ENCODE results near the gene PERM1. TPM values are rescaled to one million over a fixed set of nuclear protein-coding genes. Genes with fewer than 3 reads are reported as not detected.

PERM1 gene
- total and polyA plus RNA-seq, 2 of the 8 experiments (the other 6 are each of a cell fraction or from before 2014, with no cell fraction given), result not detected

- H2AK5ac ChIP-seq (ENCODE audit: low read depth, low read length), result 0 out of 2 replicates have a peak overlapping the region, but pooled peaks have one; percentile 2
- POLR2A ChIA-PET (ENCODE audit: partially characterized antibody), result no interaction called here
- CTCF ChIA-PET (ENCODE audit: partially characterized antibody), result interaction anchor here (1.3 to 7.0 kb wide), 3 partner anchors 14 to 65 kb away, joined by 4 to 53 read pairs (median 5); partner anchors contain the start of gene PERM1
- H3K4ac ChIP-seq (replicated peaks; ENCODE audit: insufficient read length, low read depth, low read length), result no peak overlapping the region
- H4K20me1 ChIP-seq (replicated peaks in 1 of 2; ENCODE audit: control insufficient read depth in 1 of 2, insufficient read depth in 2 of 2, low read length in 2 of 2), result peaks cover 0 to 26% of the 10 kb centered on the region in 2 experiments
- H2BK20ac ChIP-seq (ENCODE audit: low read length), result no peak overlapping the region
- no peak for FAIRE-seq
- H2BK120ac ChIP-seq (replicated peaks; ENCODE audit: low read depth, low read length), result no peak overlapping the region
- H2BK12ac ChIP-seq (ENCODE audit: low read depth, low read length), result peak overlapping the region; percentile 22; the same call in 1 of the 2 replicates
- no peak overlapping the region for H2BK5ac ChIP-seq (ENCODE audit: low read depth, low read length)
- H3K4me2 ChIP-seq (ENCODE audit: insufficient read depth in 1 of 2, low read depth in 2 of 2, low read length in 2 of 2), result no peak overlapping the region; a peak in 1 of 4 replicates
- no peak overlapping the region for H3K56ac ChIP-seq (replicated peaks; ENCODE audit: insufficient read length, low read depth, low read length)
- H3K36me3 ChIP-seq (ENCODE audit: control insufficient read depth in 2 of 4, insufficient read depth in 4 of 4, low read length in 3 of 4), result peaks cover 0 to 4% (median 1%) of the 10 kb centered on the region in 4 experiments; a peak in 3 of 8 replicates
- DNase-seq (ENCODE audit: low read depth in 1 of 2, low spot score in 2 of 2), result no peak
- H3K23me2 ChIP-seq (ENCODE audit: low read depth, low read length), result peaks cover 10% of the 10 kb centered on the region; the same call in 1 of the 2 replicates
- H3K79me2 ChIP-seq (ENCODE audit: control insufficient read depth in 1 of 2, insufficient read depth in 2 of 2, low read length in 2 of 2), result peaks cover 0 to 3% of the 10 kb centered on the region in 2 experiments; a peak in 1 of 4 replicates
- no peak overlapping the region for H3K4me3 ChIP-seq (ENCODE audit: extremely low read depth in 1 of 4, insufficient read depth in 2 of 4, low read depth in 3 of 4, low read length in 4 of 4)
- H3K18ac ChIP-seq (ENCODE audit: extremely low read depth, low read length), result no peak overlapping the region
- no peaks in the 10 kb centered on the region; the same call in 1 of the 2 replicates for H3K79me1 ChIP-seq (ENCODE audit: low read depth, low read length)
- H3K4me1 ChIP-seq (replicated peaks in 1 of 4; ENCODE audit: control insufficient read depth in 3 of 4, insufficient read depth in 4 of 4, low read length in 3 of 4), result peaks cover 0 to 13% (median 6%) of the 10 kb centered on the region in 4 experiments; a peak in 5 of 7 replicates
- peaks cover 11 to 69% (median 54%) of the 10 kb centered on the region in 4 experiments for H3K27me3 ChIP-seq (replicated peaks in 1 of 4; ENCODE audit: control insufficient read depth in 3 of 4, extremely low read depth in 1 of 4, insufficient read depth in 3 of 4, low read length in 3 of 4)
- H4K91ac ChIP-seq (replicated peaks; ENCODE audit: insufficient read length, low read length), result no peak overlapping the region
- H3K23ac ChIP-seq (ENCODE audit: insufficient read length), result no peak overlapping the region
- no peak overlapping the region for H2BK15ac ChIP-seq (ENCODE audit: low read length)
- H3K14ac ChIP-seq (ENCODE audit: insufficient read length), result no peak overlapping the region
- H3K9me3 ChIP-seq (ENCODE audit: insufficient read depth in 2 of 2, low read depth in 1 of 2, low read length in 1 of 2), result no peaks in the 10 kb centered on the region
- no peak overlapping the region for H2AFZ ChIP-seq (ENCODE audit: low read length)
- no peak overlapping the region for H4K5ac ChIP-seq (ENCODE audit: insufficient read length, low read depth, low read length)
- no peak overlapping the region for H3K27ac ChIP-seq (ENCODE audit: low read depth, low read length)
- H3K9ac ChIP-seq (replicated peaks in 1 of 4; ENCODE audit: extremely low read depth in 1 of 4, low read depth in 3 of 4, low read length in 3 of 4), result no peak overlapping the region
- WGBS, 2 experiments (ENCODE audit: extremely low coverage in 1 of 2, insufficient coverage in 1 of 2, insufficient read length in 1 of 2, insufficient replicate concordance in 2 of 2, low coverage in 1 of 2, low lambda C conversion rate in 2 of 2, missing lambda C conversion rate in 1 of 2), result 80% methylated on average over 15 of the region's 15 CpGs; no CpG with 5 or more reads in 1 of the 2 experiments
- H4K8ac ChIP-seq (ENCODE audit: extremely low read depth, insufficient read depth, low read length), result no peak overlapping the region
- TF ChIP-seq JUND (IDR thresholded peaks at IDR 0.05; ENCODE audit: low read length) (no peak), POLR2AphosphoS5 (IDR thresholded peaks at IDR 0.05; ENCODE audit: low read depth, low read length) (no peak), GTF2F1 (IDR thresholded peaks at IDR 0.05; ENCODE audit: borderline replicate concordance, low read depth, low read length) (no peak), YY1 (IDR thresholded peaks at IDR 0.05; ENCODE audit: low read depth, low read length) (no peak), CHD2 (IDR thresholded peaks at IDR 0.05; ENCODE audit: low read length) (no peak), FOSL1 (IDR thresholded peaks at IDR 0.05; ENCODE audit: insufficient read depth, low read depth, low read length) (no peak), MAFK (IDR thresholded peaks at IDR 0.05; ENCODE audit: low read depth, low read length) (no peak), SRF (IDR thresholded peaks at IDR 0.05; ENCODE audit: low read depth, low read length) (no peak), POLR2A (IDR thresholded peaks at IDR 0.05; ENCODE audit: control extremely low read depth in 1 of 2, low read depth in 2 of 2, low read length in 2 of 2) (no peak), TBP (IDR thresholded peaks at IDR 0.05; ENCODE audit: low read depth, low read length) (no peak), BCL11A (IDR thresholded peaks at IDR 0.05; ENCODE audit: low read depth in 2 of 2, low read length in 2 of 2) (no peak), CBX5 (IDR thresholded peaks at IDR 0.05; ENCODE audit: low read depth, low read length) (no peak)
- TF ChIP-seq, protein P1, sequence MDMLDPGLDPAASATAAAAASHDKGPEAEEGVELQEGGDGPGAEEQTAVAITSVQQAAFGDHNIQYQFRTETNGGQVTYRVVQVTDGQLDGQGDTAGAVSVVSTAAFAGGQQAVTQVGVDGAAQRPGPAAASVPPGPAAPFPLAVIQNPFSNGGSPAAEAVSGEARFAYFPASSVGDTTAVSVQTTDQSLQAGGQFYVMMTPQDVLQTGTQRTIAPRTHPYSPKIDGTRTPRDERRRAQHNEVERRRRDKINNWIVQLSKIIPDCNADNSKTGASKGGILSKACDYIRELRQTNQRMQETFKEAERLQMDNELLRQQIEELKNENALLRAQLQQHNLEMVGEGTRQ (IDR thresholded peaks at IDR 0.05; ENCODE audit: low read length), result no peak
Observed at GRCh38 chr1:969260-969855, 12.5 kb downstream of the PERM1 start.
